ENCODE data around the gene TMEM26. TPM values are rescaled to one million over a fixed set of nuclear protein-coding genes. Genes with fewer than 3 reads are reported as not detected.

Gene TMEM26
- total RNA-seq (2014; rRNA removed; shearing (Covaris generic)) = 4.5 and 5.7 TPM in 2 replicates

DNA sequence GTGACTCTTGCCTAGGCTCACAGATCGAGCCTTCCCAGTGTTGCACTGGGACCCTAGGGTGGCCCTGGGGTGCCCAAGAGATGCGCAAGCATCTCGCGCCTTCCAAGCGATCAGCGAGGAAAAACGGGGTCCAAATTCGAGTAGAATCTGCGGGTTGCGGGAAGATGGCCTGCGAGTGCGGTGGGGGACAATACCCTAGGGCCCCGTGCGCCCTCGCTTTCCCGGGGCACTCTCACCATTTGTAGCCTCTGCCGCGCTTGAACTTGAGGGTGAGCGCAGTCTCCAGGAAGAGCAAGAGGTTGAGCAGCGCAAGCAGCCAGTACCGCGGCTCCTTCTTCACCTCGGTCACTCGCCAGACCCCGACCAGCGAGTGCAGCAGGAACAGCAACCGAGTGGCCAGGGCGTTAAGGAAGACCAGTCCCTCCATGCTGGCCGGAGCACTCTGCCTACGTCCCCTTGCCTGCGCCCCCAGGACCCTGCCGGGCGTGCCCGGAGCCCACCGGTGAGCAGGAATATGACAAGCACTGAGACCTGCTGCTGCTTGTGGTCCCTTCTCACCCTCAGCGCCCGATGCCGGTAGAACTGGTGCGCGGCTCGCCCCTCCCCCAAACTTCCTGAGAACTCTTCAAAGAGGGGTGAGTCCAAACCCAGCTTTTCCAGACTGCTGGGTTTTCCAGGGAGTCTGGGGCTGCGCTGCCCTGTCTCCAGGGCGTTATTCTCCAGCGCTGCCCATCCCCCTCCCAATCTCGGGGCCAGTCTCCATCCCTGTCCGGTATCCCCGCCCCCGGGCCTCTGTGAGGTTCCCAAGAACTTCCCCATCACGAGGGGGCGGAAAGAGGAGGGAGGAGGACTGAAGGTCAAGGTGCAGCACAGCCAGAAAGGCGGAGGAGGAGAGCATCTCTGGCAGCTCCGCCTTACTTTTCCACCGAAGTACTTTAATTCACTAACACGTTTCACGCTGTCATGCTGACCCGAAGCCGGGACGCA lies at the start of gene TMEM26:
TSS of gene TMEM26 (minus strand) at position 727 of the 987 bp plus-strand sequence. CDS start at position 427, 300 bp downstream.
- DNase-seq (ENCODE audit: low read depth) = peak; percentile 77

DNA sequence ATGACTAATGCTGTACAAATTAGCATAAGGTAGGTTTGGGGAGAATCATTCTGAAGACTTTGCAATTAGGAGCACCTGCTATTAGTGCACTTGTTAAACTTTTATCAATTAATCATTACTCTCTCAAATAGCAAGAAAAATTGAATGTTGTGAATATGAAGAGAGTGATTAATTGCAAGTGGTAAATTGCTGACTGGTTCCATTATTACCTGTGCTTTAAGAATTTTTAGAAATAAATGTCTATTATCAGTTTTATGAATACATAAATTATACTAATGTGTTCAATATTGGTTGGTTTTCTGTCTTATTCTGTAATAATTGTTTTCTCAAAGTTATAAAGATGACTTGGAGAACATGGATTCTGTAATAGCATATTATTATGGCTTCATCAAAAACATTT lies 47.3 kb upstream of the TMEM26 start:
- DNase-seq (ENCODE audit: low read depth) = no peak

DNA sequence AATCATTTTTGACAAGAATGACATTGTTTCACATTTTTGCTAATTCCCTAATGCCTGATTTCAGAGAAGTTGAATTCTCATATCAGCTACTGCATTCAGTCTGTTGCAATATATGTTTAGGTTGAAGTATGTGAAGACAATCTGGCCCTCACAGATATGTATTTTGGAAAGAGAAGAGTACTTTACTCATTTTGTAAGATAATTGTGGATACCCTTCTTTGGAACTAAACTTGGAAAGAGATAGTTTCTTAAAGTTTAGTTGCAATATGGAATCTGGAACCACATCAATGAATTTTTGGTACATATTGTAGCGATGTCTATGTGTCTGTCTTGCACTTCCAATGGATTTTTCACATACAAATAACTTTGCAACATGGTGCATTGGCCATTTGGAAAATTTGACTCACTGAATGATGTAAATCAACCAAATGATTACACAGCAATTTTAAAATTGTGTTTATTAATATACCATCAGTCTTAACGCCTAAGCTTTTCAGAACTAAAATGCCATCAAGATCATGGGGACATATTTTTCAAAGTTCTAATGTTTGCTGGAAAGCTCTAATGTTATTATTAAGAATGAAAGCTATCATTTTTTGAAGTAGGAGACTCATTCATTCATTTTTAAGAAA lies 39.3 kb upstream of the TMEM26 start:
- DNase-seq (ENCODE audit: low read depth) = no peak

DNA sequence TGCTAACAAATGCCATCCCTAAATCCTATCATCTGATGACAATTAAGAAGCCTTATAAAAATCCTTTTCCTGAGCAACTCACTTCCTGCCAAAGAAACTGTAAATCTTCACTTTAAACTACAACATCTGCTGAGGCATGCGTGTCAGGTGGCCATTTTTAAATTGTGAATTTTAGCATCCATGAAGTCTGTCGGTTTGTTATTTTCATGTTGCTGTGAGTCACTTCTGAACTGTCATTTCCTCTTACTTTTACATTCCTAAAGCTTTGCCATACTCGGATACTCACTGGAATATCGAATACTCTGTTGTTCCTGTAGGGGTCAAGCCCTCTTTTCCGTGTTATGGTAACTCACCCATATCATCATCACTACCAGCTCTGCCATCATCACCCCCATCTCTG lies 34.3 kb upstream of the TMEM26 start:
- peak; percentile 79 for DNase-seq (ENCODE audit: low read depth)

DNA sequence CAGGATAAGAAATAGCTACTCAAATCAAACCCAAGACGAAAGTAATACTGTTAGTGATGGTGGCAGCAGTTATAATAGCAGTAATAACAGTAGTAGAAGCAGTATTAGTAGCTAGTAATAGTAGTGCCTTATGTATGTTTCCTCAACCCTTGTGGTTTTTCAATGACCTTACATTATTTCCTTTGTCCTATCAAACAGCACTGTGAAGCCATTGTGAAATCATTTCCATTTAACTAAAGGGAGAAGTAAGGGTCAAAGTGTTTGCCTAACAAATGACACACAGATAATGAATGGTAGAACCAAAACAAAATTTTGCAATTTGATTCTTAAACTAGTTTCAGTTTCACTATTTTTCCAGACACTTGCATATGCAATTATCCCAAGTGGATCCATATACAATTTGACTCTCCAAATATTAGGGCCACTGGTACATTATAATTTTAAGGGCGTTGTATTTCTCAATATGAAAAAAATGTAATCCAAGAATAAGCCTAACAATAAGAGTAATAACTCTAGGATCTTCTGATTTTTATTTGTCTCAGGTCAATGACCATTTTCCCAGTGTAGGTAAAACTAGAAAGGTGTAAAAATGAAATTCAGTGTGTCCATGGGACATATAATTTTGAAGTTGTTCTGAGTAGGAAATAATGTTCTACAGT lies 33.7 kb upstream of the TMEM26 start:
- peak; percentile 71 for DNase-seq (ENCODE audit: low read depth)

DNA sequence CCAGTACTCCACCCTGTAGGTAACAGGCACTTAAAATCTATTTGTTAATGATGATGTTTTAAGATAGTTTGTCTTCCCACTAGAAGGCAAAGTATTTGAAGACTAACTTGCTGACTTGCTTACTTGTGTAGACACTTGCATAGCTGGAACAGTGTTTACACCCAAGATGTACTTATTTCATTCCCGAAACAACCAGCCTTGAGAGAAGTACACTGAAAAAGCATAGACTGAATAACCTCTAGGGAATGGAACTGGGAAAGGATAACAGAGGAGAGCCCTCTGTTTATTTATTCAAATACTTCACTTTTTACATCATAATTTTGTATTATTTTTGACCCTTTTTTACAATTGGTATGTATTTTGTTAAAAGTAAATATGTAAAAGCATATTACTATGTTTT lies 33.1 kb upstream of the TMEM26 start:
- DNase-seq (ENCODE audit: low read depth) = no peak

DNA sequence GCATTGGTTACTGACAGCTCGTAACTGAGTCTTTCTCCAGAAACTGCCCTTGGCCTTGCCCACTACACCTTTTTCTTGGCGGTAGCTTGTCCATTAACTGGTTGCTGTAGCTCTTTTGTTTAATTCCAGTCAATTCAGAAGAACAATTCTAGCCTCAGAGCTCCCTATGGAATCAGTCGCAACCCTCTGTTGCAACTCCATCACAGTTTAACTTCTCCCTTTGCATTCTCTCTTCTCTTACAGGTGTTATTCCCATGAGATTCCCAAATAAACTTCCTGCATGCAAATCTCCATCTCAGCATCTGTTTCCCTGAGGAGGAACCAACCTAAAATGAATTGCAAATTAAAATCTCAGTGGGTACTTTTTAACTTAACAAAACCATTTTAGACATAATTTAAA lies 28.4 kb upstream of the TMEM26 start:
- DNase-seq (ENCODE audit: low read depth) = no peak

DNA sequence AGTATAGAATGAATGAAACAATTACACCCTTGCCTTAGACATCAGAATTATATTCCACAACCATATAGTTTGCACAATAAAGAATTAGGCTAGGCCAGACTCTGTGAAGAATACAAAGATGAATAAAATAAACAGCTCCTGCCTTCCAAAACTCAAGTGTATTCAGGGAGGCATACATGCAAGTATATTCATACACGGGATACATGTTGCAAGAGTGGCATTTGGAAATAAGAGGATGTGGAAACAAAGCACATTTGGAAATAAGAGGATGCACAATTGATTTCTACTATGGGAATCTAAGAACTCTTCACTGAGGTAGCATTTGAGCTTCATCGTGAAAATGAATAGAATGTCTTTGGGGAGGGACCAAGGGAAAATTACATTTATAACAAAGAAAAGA lies 27.0 kb upstream of the TMEM26 start:
- DNase-seq (ENCODE audit: low read depth) = no peak

DNA sequence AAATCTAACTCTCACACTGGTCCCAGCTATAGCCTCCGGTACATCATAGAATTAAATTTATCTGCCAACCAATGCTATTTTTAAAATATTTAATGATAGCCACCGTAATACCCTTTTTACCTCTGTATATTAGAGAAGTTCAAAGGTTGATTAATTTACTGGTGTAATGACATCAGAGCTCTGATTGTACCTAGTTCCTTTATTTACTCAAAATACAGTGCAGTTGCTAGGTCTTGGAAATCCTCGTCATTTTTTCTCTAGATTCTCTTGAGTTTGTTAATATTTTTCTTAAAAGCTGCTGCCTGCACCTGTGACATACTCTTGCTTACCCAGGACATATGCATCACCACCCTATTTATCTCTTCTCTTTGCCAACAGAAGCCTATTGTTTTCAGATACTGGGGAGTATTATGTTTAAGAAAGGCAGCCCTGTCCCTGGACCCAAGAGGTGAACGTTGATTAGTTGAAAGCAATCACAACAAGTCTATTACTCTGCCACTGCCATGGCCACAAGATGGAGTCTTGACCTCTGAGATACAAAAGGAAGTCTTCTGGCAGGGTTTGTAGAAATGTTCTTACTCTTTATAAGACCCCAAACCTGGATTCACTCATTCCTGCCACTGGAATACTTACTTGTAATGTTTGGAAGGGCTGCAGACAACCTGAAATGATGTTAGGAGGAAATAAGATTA lies 25.6 kb upstream of the TMEM26 start:
- no peak for DNase-seq (ENCODE audit: low read depth)

DNA sequence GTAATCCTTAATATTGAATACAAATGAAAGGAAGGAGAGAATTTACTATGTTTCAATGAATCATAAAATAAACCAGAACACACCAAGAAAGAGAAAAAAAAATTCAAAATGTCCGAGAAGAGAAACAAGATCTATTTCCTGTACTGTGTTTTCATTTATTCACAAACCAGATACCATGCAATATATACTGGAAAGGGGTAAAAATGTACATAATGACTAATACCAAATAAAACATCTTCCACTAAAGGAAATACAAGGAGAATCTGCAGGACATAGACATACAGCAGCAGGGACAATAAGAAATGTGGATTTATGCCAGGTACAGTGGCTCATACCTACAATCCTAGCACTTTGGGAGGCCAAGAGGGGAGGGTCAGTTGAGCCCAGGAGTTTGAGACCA lies 24.3 kb upstream of the TMEM26 start:
- no peak for DNase-seq (ENCODE audit: low read depth)

DNA sequence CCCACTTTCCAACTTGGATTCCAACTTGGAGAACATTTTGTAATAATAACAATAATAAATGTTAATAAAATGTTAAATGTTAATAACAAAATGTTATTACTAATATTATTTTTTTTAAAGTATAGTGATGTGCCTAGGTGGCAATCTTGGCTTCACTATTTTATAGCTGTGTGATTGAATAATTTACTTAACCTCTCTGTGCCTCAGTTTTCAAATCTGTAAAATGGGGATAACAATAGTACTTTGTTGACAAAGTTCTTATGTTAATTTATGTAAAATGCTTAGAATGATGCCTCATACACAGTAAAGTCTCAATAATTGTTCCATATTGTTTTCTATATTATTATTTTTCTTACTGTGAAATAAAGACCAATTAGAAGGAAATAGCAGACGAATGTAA lies 23.3 kb upstream of the TMEM26 start:
- DNase-seq (ENCODE audit: low read depth) = no peak

DNA sequence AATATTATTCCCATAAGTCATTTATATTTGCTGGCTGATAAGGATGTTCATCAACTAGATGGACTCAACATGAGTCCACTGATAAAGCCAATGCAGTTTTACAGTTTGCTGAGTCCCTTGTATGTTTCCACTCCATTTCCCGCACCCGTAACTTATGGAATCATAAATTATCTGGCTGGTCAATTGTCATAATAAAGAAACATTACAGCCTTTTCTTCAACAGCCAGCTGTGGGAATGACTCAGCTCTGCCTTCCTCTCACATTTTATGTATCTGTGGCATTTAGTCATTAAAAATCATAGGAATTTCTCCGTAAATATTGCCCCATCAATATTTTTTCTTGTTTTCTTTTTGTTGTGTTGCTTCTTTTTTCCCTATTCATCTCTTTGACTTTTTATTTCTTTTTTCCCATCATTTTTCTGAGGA lies 22.3 kb upstream of the TMEM26 start:
- DNase-seq (ENCODE audit: low read depth) = peak; percentile 64

DNA sequence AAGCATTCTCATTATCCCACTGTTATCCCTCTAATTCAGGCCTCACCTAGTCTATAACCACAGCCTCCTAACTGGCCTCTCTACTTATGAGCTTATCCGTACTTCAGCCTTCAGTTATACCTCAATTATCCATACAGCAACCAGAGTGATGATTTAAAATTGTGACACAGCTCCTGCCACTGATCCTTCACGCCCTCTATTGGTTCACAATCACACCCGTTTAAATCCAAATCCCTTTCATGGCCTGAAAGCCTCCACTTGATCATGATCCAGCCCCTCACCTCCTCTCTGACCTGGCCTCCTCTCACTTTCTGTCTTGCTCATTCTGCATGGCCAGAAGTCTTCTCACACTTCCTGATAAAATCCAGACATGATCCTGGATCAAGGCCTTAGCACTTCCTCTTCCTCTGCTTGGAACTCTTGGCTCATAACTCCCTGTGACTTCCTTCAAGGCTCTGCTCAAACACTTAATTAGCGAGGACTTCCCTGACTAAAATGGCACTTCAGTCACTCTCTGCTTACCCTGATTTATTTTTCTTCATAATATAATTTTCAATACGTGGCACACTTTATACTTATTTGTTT lies 19.0 kb upstream of the TMEM26 start:
- DNase-seq (ENCODE audit: low read depth) = no peak

DNA sequence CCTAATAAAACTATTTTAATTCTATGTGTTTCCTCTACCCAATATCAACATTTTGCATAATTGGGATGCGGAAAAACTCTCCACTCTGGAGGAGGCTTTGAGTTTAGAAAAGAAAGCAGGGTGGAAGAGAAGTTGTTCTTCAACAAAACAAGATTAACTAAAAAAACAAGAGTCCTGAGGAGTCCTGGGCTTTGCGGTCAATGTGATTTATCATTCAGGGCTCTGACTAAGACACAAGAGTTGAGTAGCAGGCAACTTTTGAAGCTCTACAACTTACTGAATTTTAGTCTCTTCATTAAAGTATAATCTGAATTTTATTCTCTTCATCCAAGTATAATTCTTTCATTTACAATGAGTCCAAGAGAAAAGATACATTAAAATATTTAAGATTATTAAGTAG lies 18.3 kb upstream of the TMEM26 start:
- DNase-seq (ENCODE audit: low read depth) = peak; percentile 37

DNA sequence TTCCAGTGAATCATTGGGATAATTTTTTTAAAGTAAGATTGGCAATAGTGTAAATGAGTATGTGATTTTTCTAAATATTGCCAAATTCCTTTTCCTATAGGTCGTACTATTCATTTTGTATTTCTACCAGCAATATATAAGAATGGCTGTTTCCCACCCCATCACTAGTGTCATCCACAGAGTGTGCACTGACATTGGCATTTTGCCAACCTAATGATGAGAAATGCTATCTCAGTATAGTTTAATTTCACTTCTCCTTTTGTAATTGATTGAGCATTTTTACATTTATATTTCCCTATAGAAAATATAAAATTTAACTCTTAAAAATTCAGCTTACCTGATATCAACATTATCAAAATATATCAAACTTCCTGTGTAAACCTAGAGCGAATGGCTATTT lies 17.6 kb upstream of the TMEM26 start:
- DNase-seq (ENCODE audit: low read depth) = no peak

DNA sequence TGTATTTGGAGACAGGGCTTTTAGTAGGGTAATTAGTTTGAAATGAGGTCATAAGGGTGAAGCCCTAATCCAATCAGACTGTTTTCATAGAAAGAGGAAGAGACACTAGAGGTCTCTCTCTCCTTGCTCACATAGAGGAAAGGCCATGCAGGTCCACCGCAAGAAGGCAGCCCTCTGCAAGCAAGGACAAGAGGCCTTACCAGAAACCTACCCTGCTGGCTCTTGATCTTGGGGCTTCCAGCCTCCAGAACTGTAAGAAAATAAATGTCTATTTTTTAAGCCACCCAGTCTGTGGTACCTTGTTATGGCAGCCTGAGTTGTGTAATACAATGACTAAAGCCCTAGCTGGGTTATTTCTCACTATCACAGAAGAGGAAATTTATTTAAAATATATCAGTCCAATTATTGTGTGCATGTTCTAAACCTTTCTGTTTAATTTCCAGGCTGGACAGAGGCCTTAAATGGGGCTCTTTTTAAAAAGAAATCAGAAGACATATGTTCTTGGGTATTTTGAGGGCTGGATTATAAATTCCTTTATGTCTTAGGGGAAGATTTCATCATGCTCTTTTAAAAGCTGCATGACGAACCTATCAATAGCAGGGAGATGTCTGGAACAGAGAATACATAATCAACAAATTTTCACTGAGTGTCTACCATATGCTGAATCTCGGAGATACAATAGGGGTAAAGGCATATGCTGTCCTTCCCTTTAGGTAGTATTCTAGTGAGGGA lies 12.9 kb upstream of the TMEM26 start:
- peak; percentile 36 for DNase-seq (ENCODE audit: low read depth)

DNA sequence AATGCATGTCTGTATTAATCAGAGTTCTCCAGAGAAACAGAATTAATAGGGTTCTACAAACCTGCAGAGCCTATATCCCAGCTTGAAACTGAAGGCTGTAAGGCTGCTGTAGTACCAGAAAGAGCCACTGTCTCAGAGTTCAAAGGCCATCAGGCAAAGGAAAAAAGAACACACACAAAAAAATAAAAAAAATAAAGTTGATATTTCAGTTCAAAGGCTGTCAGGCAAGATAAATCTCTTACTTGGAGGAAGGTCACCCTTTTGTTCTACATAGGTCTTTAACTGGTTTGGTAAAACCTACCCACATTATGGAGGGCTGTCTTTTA lies 12.0 kb upstream of the TMEM26 start:
- no peak for DNase-seq (ENCODE audit: low read depth)

DNA sequence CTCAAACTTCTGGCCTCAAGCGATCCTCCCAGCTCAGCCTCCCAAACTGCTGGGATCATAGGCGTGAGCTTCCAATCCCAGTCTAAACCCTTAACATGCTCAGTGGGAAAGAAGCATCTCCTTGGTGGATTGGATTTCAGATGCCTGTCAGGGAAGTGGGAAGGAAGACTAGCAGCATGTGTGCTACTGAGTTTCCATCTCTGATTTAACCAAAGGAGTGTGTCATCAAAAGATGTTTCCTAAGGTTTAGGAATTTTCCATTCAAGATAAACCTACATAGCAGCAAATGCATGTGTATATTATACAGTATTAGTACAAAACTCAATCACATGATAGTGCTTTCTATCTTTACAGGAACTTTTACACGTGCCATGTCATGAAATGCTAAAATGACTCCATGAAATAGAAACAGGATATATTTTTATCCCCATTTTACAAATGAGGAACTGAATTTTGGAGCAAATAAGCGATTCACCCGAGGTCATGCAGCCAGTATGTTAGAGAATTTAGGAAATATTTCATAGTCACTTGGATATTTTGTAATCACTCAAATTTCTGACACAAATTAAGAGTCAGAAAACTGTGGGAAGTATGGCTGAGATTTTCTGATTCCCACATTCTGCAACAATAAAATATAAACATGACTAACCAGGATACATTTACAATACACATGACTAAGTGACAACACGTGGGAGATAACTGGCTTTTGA lies 11.4 kb upstream of the TMEM26 start:
- peak; percentile 84 for DNase-seq (ENCODE audit: low read depth)

DNA sequence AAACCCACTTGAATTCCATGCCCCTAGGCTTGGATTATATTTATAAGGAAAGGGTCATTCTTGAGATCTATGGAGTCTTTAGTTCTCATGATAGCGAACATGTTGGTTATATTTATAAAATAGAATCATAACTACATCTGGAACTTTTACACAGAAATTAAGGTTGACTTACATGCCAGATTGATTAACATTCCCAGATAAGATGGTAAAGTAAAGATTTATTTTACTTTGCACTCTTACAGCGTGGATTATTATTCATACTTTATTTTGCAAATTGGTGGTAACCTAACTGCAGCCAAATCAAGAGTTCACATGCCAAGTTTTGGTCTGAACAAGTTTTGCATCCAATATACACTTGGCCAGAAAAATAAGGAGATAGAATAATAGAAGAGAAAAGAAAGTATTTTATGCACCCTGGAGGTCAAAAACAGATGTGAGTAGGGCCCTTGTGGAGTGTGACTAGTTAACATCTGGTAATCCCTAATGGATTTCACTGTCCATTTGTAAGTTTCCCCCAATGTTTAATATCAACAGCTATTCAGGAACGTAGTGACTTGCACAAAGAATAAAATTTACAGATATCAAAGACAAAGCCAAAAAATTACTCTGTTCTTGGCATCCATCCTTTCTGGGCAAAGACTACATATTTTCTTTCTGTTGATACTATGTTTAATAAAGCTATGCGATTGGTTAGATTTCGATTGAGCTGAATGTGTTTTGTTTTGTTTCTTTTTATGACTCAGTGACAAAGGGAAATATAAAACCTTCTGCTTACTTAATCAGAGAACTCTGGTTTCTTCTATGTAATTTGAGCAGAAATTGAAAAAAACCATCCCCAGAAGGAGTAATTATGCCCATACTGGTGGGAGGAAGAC lies 10.1 kb upstream of the TMEM26 start:
- peak; percentile 83 for DNase-seq (ENCODE audit: low read depth)

Measured in M059J (cell line).